ENCODE measurements around the gene GTF2B. TPM values are rescaled to one million over a fixed set of nuclear protein-coding genes. Genes with fewer than 3 reads are reported as not detected.

Gene GTF2B
- total RNA-seq, 1 experiment from 2014 or later = 31.9 TPM

- DNase-seq (ENCODE audit: low spot score) = peak; percentile 7
- H3K27ac ChIP-seq (ENCODE audit: low read depth, low read length, poor library complexity, severe bottlenecking) = peak overlapping the region; percentile 84
- TF ChIP-seq CTCF (conservative IDR thresholded peaks at IDR 0.05; ENCODE audit: low read depth, low read length) (no peak), EZH2 (IDR thresholded peaks at IDR 0.05; ENCODE audit: borderline replicate concordance, low read depth, low read length, poor library complexity, severe bottlenecking) (no peak)
- CTCF ChIA-PET = interaction anchor here (0.7 kb wide), 1 partner anchor 61 kb away, joined by 3 read pairs; no protein-coding TSS in a partner anchor
- intact Hi-C loops (cut with micrococcal nuclease; ENCODE audit: unreplicated experiment) = loop anchor here (5.0 kb wide), 1 partner anchor 210 kb away; the partner anchor contains the start of gene PKN2
- POLR2A ChIA-PET (ENCODE audit: low non-redundant PET) = no interaction called here
- no peaks in the 10 kb centered on the region for H3K27me3 ChIP-seq (replicated peaks; ENCODE audit: insufficient read depth, low read depth, low read length, poor library complexity)
- H3K9me3 ChIP-seq (ENCODE audit: low read depth, low read length, poor library complexity, severe bottlenecking) = no peaks in the 10 kb centered on the region
- peaks cover 8% of the 10 kb centered on the region for H3K4me1 ChIP-seq (ENCODE audit: insufficient read depth, low read length, poor library complexity, severe bottlenecking)
- no TSS peak for BruUV-seq (replicated peaks)
- peak overlapping the region; percentile 79 for H3K4me3 ChIP-seq (ENCODE audit: low read depth, low read length, poor library complexity, severe bottlenecking)
- H3K36me3 ChIP-seq (ENCODE audit: insufficient read depth, low read length, poor library complexity, severe bottlenecking) = peaks cover 7% of the 10 kb centered on the region
These were observed 579 bp upstream of the GTF2B start for GRCh38 chr1:88891951-88892340.

GRCh38 chr1:88890791-88891317, 513 bp downstream of the GTF2B start:
- peak overlapping the region; percentile 79 for H3K4me3 ChIP-seq (ENCODE audit: low read depth, low read length, poor library complexity, severe bottlenecking)
- H3K27ac ChIP-seq (ENCODE audit: low read depth, low read length, poor library complexity, severe bottlenecking) = peak overlapping the region; percentile 84
- ChIA-PET POLR2A (ENCODE audit: low non-redundant PET) (interaction anchor here (0.6 kb wide), 2 partner anchors 45 to 49 kb away, joined by 7 to 20 read pairs; no protein-coding TSS in a partner anchor), CTCF (no interaction called here)
- BruUV-seq (replicated peaks) = no TSS peak
- TF ChIP-seq EZH2 (IDR thresholded peaks at IDR 0.05; ENCODE audit: borderline replicate concordance, low read depth, low read length, poor library complexity, severe bottlenecking) = no peak
- no peak for TF ChIP-seq CTCF (conservative IDR thresholded peaks at IDR 0.05; ENCODE audit: low read depth, low read length)
- peak; percentile 35 for DNase-seq (ENCODE audit: low spot score)
- H3K9me3 ChIP-seq (ENCODE audit: low read depth, low read length, poor library complexity, severe bottlenecking) = no peaks in the 10 kb centered on the region
- peaks cover 8% of the 10 kb centered on the region for H3K4me1 ChIP-seq (ENCODE audit: insufficient read depth, low read length, poor library complexity, severe bottlenecking)
- intact Hi-C loops (cut with micrococcal nuclease; ENCODE audit: unreplicated experiment) = loop anchor here (5.0 kb wide), 1 partner anchor 209 kb away; the partner anchor contains the start of gene PKN2
- no peaks in the 10 kb centered on the region for H3K27me3 ChIP-seq (replicated peaks; ENCODE audit: insufficient read depth, low read depth, low read length, poor library complexity)
- peaks cover 18% of the 10 kb centered on the region for H3K36me3 ChIP-seq (ENCODE audit: insufficient read depth, low read length, poor library complexity, severe bottlenecking)

- POLR2A ChIA-PET (ENCODE audit: low non-redundant PET) = interaction anchor here (0.6 kb wide), 1 partner anchor 49 kb away, joined by 20 read pairs; no protein-coding TSS in a partner anchor
- CTCF ChIA-PET = no interaction called here
- no peaks in the 10 kb centered on the region for H3K9me3 ChIP-seq (ENCODE audit: low read depth, low read length, poor library complexity, severe bottlenecking)
- H3K27me3 ChIP-seq (replicated peaks; ENCODE audit: insufficient read depth, low read depth, low read length, poor library complexity) = no peaks in the 10 kb centered on the region
- peak overlapping the region; percentile 79 for H3K4me3 ChIP-seq (ENCODE audit: low read depth, low read length, poor library complexity, severe bottlenecking)
- TF ChIP-seq EZH2 (IDR thresholded peaks at IDR 0.05; ENCODE audit: borderline replicate concordance, low read depth, low read length, poor library complexity, severe bottlenecking) (no peak), CTCF (conservative IDR thresholded peaks at IDR 0.05; ENCODE audit: low read depth, low read length) (no peak)
- no peak for DNase-seq (ENCODE audit: low spot score)
- peaks cover 21% of the 10 kb centered on the region for H3K36me3 ChIP-seq (ENCODE audit: insufficient read depth, low read length, poor library complexity, severe bottlenecking)
- TSS peak; percentile 60 for BruUV-seq (replicated peaks)
- H3K4me1 ChIP-seq (ENCODE audit: insufficient read depth, low read length, poor library complexity, severe bottlenecking) = peaks cover 8% of the 10 kb centered on the region
- intact Hi-C loops (cut with micrococcal nuclease; ENCODE audit: unreplicated experiment) = loop anchor here (5.0 kb wide), 1 partner anchor 208 kb away; the partner anchor contains the start of gene PKN2
- peak overlapping the region; percentile 34 for H3K27ac ChIP-seq (ENCODE audit: low read depth, low read length, poor library complexity, severe bottlenecking)
These were observed 1.2 kb downstream of the GTF2B start for GRCh38 chr1:88890131-88890530.
